Right ventricle myocardium inferior (tissue), 1 donor: ENCODE data around the gene SREK1. TPM values are rescaled to one million over a fixed set of nuclear protein-coding genes. Genes with fewer than 3 reads are reported as not detected.
"Not testable (repeated sequence)": the region's sequence is repeated elsewhere in the genome, so short reads cannot be mapped to it uniquely, and the experiment has no call there.

Source experiments
- ATAC-seq: fragments of 200-7000 bp; cut with Tn5 transposase; one replicate; pipeline ENCODE4 v1.9.1; 2020; ENCODE audit warnings: mild to moderate bottlenecking, moderate library complexity
- DNase-seq: peaks from one replicate; pipeline ENCODE4 v3.0.0; 2021; ENCODE audit errors: missing footprints
- intact Hi-C: fragments of 100-400 bp; cut with DNase I; formaldehyde crosslinking; loops from one replicate; pipeline ENCODE4 v1.11.0; 2022
- total RNA-seq: library from RNA; stranded (reverse); fragmentation: NEBNext Ultra II Directional; extraction: Animal tissue kit (Norgen Biotek cat#: 25700); gene quantifications from one replicate; pipeline ENCODE4 v1.2.1, GENCODE V29; 2021
- donor health status: DM: no; HTN: yes; CAD: no; lungs with severe emphysema.

Gene SREK1
- total RNA-seq, 1 donor from 2014 or later: 27.5 TPM

DNA sequence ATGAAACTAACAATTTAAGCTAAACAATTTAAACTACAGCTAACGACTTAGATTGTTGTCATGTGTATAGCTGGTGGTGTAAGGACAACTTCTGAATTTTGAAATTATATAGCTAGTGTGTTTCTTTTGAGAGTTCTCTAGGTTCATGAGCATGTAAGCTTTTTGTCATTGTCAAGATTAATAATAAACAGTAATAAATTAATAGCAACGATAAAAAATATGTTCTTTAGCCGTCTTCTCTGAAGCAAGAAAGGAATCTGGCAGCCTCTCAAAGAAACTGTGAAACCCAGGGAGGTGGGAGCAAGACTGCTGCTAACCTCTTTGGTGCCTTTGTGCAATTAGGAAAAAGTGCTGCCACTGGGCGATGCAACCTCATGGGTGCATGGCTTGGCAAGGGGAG, 59.4 kb downstream of the SREK1 start:
- intact Hi-C loops: no loop called here
- no peak for DNase-seq
- ATAC-seq: no peak

DNA sequence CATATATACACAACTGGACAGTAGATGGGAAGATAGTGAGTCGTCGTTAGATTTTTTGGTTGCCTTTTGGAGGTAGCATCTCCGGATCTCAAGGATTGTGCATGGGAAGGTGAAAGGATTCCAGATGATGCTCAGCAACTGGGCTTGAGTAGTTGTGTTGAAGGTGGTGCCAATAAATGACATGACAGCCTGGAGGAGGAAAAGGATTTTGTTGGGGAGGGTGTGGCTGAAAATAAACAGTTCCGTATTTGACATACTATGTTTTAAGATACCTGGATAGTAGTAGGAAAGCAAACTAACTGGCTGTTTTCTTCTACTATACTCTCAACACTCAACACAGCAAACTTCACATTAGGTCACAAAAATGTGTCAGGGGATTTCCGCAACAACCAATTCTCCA, 62.4 kb downstream of the SREK1 start:
- intact Hi-C loops: no loop called here
- DNase-seq (no peak), ATAC-seq (no peak)

DNA sequence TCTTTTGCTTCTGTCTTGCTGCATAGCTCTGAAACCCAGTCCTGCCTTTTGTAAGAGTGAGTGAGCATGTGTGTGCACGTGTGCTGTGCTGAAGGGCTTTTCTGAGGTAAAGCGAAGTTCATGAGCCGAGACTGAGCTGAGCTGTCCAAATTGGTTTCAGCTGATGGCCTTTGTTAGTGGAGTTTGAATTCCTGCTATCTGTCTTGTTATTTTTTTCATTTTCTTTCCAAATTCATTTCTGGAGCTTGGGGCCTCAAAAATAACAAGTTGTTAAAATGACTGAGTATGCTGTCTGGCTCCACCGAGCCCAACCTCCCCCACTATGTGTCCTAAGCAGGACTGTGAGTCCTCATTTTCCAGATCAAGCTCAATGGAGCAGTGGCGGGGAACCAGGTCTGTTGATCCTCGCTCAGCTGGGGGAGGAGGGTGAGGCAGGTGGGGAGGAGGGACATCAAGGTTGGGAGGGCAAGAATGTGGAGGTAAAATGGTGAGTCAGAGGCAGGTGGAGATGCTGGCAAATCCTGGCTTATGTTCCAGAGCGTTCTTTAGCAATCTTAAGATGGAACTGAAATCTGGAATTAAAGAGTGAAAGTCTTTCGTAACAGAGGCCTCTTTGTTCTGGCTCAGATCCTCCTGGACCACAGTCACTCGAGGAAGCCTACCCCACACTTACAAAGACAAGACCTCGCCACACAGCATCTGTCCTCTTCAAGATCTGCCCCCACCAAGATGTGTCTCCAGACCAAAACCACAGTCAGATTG, 63.9 kb downstream of the SREK1 start:
- intact Hi-C loops: no loop called here
- no peak for DNase-seq
- ATAC-seq: no peak

DNA sequence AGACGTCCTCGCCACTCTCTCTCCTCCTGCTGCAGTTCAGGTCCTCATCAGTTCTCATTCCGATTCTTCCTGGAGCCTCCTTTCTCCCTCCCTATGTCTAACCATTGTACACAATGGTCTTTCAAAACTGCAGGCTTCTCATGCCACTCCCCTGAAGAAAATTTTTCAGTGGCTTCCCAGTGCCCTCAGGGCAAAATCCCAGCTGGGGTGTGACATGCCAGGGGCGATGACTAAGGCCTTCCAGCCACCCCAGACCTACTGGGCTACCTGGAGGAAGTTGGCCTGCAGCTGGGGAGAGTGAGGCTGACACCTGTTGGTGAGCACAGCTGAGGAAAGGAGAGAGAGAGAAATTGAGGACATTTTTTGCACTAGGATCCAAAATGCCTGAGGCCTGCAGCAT, 65.2 kb downstream of the SREK1 start:
- ATAC-seq (no peak), DNase-seq (no peak)
- intact Hi-C loops: no loop called here

DNA sequence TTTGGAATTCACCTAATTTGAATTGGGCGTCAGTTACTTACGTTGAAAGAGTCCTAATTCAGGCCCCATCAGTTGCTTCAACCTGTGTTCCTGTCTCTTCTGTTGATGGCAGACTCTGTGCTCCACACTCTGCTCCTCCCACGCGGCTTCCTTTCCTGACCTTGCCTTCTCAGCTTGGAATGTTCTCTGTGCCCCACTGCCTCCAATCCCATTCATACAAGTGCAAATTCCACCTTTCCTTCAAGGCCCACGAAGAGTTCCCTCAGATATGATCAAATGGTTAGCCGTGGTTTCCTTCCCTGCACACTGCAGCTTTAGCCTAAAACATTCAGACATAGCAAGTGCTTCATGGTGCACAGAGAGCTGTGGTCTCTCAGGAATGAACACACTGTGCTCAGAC, 65.7 kb downstream of the SREK1 start:
- ATAC-seq (no peak), DNase-seq (no peak)
- intact Hi-C loops: no loop called here

DNA sequence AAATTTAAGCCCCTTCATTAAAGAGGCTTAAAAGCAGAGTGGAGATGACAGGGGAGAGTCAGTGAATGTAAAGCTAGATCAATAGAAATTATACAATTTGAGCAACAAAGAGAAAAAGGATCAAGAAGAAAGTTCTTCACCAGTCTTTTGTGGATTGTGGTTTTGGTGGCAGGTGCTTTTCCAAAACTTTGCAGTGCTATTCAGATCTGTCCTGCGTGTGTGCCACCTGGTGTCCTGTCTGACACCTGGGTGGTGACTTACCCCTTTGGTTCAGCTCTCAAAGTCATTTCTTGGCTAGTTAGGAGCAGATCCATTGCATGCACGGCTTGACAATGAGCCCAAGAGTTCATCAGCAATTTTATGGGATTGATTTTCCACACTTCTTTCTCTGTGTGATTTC, 69.4 kb downstream of the SREK1 start:
- no peak for ATAC-seq
- no peak for DNase-seq
- intact Hi-C loops: no loop called here

DNA sequence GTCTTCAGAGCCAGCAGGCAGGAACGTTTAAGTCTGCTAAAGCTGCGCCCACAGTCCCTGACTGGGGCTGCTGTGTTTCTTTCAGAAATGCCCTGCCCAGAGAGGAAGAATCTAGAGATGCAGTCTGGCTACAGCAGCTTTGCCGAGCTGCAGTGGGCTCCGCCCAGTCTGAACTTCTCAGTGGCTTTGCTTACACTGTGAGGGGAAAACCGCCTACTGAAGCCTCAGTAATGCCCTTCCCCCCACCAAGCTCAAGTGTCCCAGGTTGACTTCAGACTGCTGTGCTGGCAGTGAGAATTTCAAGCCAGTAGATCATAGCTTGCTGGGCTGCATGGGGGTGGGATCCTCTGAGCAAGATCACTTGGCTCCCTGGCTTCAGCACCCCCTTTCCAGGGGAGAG, 78.4 kb downstream of the SREK1 start:
- DNase-seq (no peak), ATAC-seq (no peak)
- intact Hi-C loops: no loop called here

DNA sequence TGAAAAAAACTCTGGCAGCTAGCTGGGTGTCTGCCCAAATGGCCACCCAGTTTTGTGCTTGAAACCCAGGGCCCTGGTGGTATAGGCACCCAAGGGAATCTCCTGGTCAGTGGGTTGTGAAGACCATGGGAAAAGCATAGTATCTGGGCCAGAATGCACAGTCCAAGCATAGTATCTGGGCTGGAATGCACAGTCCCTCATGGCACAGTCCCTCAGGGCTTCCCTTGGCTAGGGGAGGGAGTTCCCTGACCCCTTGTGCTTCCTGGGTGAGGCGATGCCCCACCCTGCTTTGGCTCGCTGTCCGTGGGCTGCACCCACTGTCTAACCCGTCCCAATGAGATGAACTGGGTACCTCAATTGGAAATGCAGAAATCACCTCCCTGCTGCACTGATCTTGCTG, 78.8 kb downstream of the SREK1 start:
- ATAC-seq: not testable (repeated sequence)

DNA sequence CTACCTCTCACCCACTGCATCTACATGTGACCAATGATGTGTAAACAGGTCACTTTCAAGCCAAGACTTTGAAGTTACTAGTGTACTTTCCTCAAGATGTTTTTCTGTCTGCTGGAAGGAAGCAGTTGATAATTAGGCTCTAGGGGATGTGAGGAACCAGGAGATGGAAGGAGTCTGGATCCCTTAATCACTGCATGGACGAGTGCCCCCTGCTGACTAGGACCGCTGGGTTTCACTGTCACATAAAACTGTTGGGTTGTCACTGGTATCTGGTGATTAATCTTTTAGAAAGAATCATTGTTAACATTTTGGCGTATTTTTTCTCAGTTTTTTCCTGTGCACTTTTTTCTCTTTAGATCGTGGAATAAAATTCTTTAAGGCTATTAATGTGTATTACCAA, 79.5 kb downstream of the SREK1 start:
- DNase-seq (no peak), ATAC-seq (no peak)
- intact Hi-C loops: no loop called here

More for the DNA sequence above, 78.8 kb downstream of the SREK1 start:
- DNase-seq, intact Hi-C loops: not testable (repeated sequence)

DNA sequence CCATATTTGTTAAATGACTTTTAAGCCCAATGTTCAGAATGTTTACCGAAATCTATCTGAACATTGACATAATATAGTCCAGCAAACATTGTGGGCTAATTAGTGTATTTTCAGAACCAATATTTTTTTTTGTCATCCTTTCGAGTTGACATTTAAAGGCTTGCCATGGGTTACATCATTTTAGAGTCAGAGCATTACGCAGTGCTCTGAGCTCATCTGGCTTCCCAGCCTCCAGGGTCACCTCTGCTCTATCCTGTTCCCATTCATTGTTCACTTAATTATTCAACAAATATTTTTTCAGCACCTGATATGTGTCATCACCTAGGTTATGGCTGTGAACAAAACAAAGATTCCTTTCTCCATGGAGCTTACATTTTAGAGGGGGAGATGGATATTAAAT, 80.2 kb downstream of the SREK1 start:
- intact Hi-C loops: no loop called here
- ATAC-seq: no peak
- no peak for DNase-seq

DNA sequence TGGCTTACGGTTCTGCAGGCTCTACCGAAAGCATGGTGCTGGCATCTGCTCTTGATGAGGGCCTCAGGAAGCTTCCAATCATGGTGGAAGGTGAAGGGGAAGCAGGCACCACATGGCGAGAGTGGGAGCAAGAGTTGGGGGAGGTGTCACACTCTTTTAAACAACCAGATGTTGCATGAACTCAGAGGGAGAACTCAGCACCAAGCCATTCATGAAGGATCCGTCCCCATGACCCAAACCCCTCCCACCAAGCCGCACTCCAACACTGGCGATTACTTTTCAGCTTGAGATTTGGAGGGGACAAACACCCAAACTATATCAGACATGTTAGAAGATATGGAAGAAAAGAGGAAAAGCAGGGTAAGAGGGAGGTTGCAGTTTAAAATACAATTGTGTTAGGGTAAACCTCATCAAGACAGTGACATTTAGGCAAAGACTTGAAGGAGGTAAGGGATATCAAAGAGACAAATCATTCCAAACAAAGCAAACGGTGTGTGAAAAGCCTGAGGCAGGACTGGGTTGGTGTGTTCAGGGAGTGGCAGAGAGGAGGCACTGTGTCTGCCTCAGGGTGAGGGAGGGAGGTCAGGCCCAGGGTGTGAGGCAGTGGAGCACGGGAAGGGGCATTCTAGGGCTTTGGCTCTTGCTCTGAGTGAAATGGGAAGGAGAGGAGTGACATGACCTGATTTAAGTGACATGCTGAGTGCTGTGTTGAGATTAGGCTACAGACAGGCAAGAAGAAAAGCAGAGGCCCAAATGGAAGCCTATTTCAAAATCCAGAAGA, 80.9 kb downstream of the SREK1 start:
- DNase-seq (no peak), ATAC-seq (no peak)
- intact Hi-C loops: no loop called here

DNA sequence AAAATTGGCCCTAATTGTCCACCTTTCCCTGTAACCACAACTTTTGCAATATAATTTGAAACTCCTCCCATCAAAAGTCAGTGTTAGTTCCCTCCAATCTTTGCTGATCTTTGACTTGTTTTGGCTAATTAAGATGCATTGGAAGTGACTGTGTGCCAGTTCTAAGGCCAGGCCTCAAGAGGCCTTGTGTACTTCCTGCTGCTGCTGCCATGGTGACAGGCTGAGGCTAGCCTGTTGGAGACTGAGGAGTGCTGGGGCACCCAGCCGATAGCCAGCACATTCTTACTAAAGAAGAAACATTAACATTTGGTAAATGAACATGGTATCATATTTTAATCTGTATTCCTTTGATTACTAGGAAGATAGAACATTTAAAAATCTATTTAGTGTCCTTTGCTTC, 86.5 kb downstream of the SREK1 start:
- intact Hi-C loops: no loop called here
- ATAC-seq (no peak), DNase-seq (no peak)

DNA sequence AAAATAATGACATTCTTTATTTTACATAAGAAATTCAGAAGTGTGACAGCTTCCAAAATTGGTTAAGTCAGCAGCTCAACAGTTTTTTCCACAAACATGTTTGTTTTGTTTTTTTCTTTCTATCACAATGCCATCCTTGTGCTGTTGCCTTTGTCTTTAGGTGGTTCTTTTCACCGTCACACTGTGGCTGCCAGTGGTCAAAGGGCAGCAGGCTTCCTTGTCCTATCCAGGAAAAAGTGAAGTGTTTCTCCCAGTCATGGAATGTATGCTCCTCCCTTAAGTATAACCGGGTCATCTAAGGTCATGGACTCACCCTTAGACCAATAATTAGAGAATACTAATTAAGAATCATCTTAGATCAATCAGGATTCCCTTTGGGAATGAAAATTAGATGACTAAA, 87.4 kb downstream of the SREK1 start:
- no peak for ATAC-seq
- no peak for DNase-seq
- intact Hi-C loops: no loop called here

DNA sequence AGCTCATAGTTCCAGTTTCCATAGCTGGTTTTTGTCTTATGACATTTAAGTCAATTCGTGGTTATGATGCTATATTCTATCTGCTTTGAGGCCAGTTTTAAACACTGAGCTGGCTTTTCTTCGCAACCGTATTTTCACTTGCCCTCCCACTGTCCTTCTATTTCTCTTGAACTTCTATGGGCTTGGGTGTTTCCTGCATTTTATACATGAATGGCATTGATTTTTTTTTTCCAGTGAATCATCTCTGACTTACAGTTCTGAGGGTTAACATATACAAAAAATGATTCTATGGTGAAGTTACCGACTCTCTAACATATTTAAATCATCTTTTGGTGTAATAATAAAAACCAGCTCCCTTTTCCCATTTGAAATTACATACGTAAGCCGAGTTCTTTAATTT, 88.2 kb downstream of the SREK1 start:
- ATAC-seq (no peak), DNase-seq (no peak)
- intact Hi-C loops: no loop called here

DNA sequence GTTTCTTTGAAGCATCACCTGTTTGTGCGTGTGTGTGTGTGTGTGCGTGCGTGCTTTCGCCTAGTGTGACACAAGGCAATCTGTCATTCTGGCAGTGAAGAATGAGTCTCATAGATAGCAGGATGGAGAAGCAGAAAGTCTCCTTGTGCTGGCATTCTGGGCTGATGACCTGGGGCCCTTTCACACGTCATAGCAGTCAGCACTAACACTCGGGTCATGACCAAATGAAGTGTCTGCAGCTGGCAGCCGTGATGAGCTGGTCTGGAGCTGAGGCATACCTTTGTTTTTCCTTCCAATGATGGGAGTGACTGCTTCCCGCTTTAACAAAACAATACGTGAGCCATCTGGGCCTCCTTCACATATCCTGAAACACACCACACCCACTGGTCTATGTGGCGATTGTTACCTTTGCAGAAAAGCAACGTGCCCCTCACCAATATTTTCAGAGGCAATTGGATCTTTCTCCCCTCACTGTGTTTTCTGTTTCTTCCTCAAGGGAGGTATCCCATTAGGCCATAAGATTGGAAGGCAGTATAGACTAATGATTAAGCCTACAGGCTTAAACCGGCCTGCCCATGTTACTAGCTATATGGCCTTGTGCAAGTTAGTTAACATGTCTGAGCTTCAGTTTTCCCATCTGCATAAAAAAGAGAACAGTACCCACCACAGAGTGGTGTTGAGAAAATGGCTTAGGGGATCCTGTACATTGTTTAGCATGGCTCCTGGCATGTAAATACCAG, 88.8 kb downstream of the SREK1 start:
- no peak for ATAC-seq
- no peak for DNase-seq
- intact Hi-C loops: no loop called here

Other genes starting within 250 kb of the SREK1 start
- gene ERBIN, start 217.7 kb upstream of the SREK1 start, total RNA-seq: 30.5 TPM